CD14-positive monocyte (primary cell): Measurements from ENCODE around the gene AMER3. TPM values are rescaled to one million over a fixed set of nuclear protein-coding genes. Genes with fewer than 3 reads are reported as not detected.
"Not testable (repeated sequence)": the region's sequence is repeated elsewhere in the genome, so short reads cannot be mapped to it uniquely, and the experiment has no call there.

Experiments used
- DNase-seq, 3 donors: peaks; one replicate each; pipeline ENCODE4 v3.0.0-alpha.2; 2011 to 2022
- H2AFZ ChIP-seq: 2 replicates; pipeline ENCODE4 v1.6.0; 2012; ENCODE audit warnings: mild to moderate bottlenecking, low read depth, low read length, inconsistent platforms; ENCODE audit not compliant: insufficient read depth, poor library complexity, severe bottlenecking
- H3K27ac ChIP-seq, 2 donors: 1 replicate in 1 of 2; 2 replicates in 1 of 2; pipeline ENCODE4 v1.5.1; 2012 to 2013; ENCODE audit warnings: low read length in 2 of 2, control low read depth in 1 of 2, inconsistent platforms in 1 of 2, low read depth in 1 of 2, mild to moderate bottlenecking in 1 of 2
- H3K27me3 ChIP-seq, 2 donors: one replicate each; pipeline versions ENCODE4 v1.6.0 to v1.6.1; 2011 to 2013; ENCODE audit warnings: low read length in 2 of 2; ENCODE audit not compliant: control insufficient read depth in 2 of 2, insufficient read depth in 2 of 2
- H3K36me3 ChIP-seq, 2 donors: replicated peaks in 1 of 2; 1 replicate in 1 of 2; 2 replicates in 1 of 2; pipeline versions ENCODE4 v1.5.1 to v1.6.1; 2012 to 2013; ENCODE audit warnings: low read length in 2 of 2, control low read depth in 1 of 2, inconsistent platforms in 1 of 2, mild to moderate bottlenecking in 1 of 2; ENCODE audit not compliant: insufficient read depth in 2 of 2, control insufficient read depth in 1 of 2
- H3K4me1 ChIP-seq, 2 donors: 1 replicate in 1 of 2; 2 replicates in 1 of 2; pipeline versions ENCODE4 v1.5.1 to v1.6.1; 2012 to 2013; ENCODE audit warnings: low read length in 2 of 2, control low read depth in 1 of 2, inconsistent platforms in 1 of 2, mild to moderate bottlenecking in 1 of 2, moderate library complexity in 1 of 2; ENCODE audit not compliant: insufficient read depth in 2 of 2, control insufficient read depth in 1 of 2
- H3K4me2 ChIP-seq: replicated peaks from 2 replicates; pipeline ENCODE3; 2012; ENCODE audit warnings: low read length, moderate library complexity, mild to moderate bottlenecking; ENCODE audit not compliant: poor library complexity, severe bottlenecking; ENCODE audit errors: extremely low read depth
- H3K4me3 ChIP-seq, 3 experiments: fragments of 200-600 bp in 1 of 3; sonication (generic) in 1 of 3; replicated peaks in 1 of 3; 1 replicate in 2 of 3; 2 replicates in 1 of 3; pipeline ENCODE4 v1.5.1; 2011 to 2013; ENCODE audit warnings: low read length in 3 of 3, mild to moderate bottlenecking in 3 of 3, control low read depth in 2 of 3, low read depth in 2 of 3, inconsistent platforms in 1 of 3, moderate library complexity in 1 of 3
- H3K79me2 ChIP-seq: 2 replicates; pipeline ENCODE4 v1.6.0; 2012; ENCODE audit warnings: mild to moderate bottlenecking, control low read depth, inconsistent platforms, low read length, moderate library complexity; ENCODE audit not compliant: insufficient read depth
- H3K9ac ChIP-seq: 2 replicates; pipeline ENCODE4 v1.6.0; 2017; ENCODE audit warnings: low read length, mild to moderate bottlenecking; ENCODE audit not compliant: insufficient read depth, poor library complexity, severe bottlenecking
- H3K9me3 ChIP-seq, 2 donors: replicated peaks in 1 of 2; 1 replicate in 1 of 2; 2 replicates in 1 of 2; pipeline versions ENCODE4 v1.5.1 to v1.6.1; 2012 to 2013; ENCODE audit warnings: low read length in 2 of 2, control low read depth in 1 of 2; ENCODE audit not compliant: control insufficient read depth in 1 of 2, insufficient read depth in 1 of 2
- H4K20me1 ChIP-seq: 2 replicates; pipeline ENCODE4 v1.6.0; 2012; ENCODE audit warnings: mild to moderate bottlenecking, low read length, control low read depth, moderate library complexity; ENCODE audit not compliant: insufficient read depth
- H3K27ac Mint-ChIP-seq, 7 donors: one replicate each; pipeline ENCODE4 v1.8.0; 2020; ENCODE audit warnings: mild to moderate bottlenecking in 7 of 7, mixed read lengths in 7 of 7, moderate library complexity in 6 of 7, inconsistent platforms in 2 of 7
- H3K27me3 Mint-ChIP-seq, 3 donors: one replicate each; pipeline ENCODE4 v1.8.0; 2021 to 2022; ENCODE audit warnings: low read depth in 3 of 3, mild to moderate bottlenecking in 3 of 3, mixed read lengths in 3 of 3, moderate library complexity in 3 of 3, inconsistent platforms in 1 of 3
- H3K36me3 Mint-ChIP-seq, 2 donors: one replicate each; pipeline ENCODE4 v1.8.0; 2020; ENCODE audit warnings: mixed read lengths in 2 of 2, inconsistent platforms in 1 of 2, mild to moderate bottlenecking in 1 of 2
- H3K4me1 Mint-ChIP-seq: one replicate; pipeline ENCODE4 v1.8.0; 2020; ENCODE audit warnings: mild to moderate bottlenecking, mixed read lengths
- H3K4me3 Mint-ChIP-seq, 2 donors: one replicate each; pipeline ENCODE4 v1.8.0; 2020; ENCODE audit warnings: mild to moderate bottlenecking in 2 of 2, mixed read lengths in 2 of 2, moderate library complexity in 1 of 2
- H3K9me3 Mint-ChIP-seq, 7 donors: one replicate each; pipeline ENCODE4 v1.8.0; 2020 to 2022; ENCODE audit warnings: mixed read lengths in 7 of 7, mild to moderate bottlenecking in 6 of 7, moderate library complexity in 6 of 7, inconsistent platforms in 2 of 7
- WGBS: methylation state at CpG from one replicate; pipeline ENCODE4 v1.1.5; 2013; ENCODE audit warnings: missing lambda C conversion rate; ENCODE audit not compliant: insufficient coverage; 5-methylcytosine and 5-hydroxymethylcytosine counted together
- intact Hi-C, 2 donors: fragments of 100-400 bp; cut with micrococcal nuclease; formaldehyde crosslinking; loops; one replicate each; pipeline versions ENCODE4 v1.15.0 to v1.15.1; 2023
- polyA plus RNA-seq, 3 donors: library from polyadenylated mRNA; depleted of rRNA in 1 of 3; unstranded in 2 of 3; stranded (reverse) in 1 of 3; fragments of 300-500 nt in 2 of 3; fragments of >200 nt in 1 of 3; fragmentation: Illumina TruSeq in 2 of 3; gene quantifications; 1 replicate in 2 of 3; 2 replicates in 1 of 3; pipeline ENCODE4 v1.2.3, GENCODE V29; 2012 to 2021
- TF ChIP-seq, protein P1 (sequence below): fragments of 200-600 bp; IDR thresholded peaks from one replicate; pipeline ENCODE4 v1.8.0; 2022; ENCODE audit warnings: antibody characterized with exemption, mild to moderate bottlenecking

The AMER3 gene
- polyA plus RNA-seq, 3 donors, result not detected

- Mint-ChIP-seq H3K4me3 (peak within 1 kb of the TSS in 1 of 2 donors; percentile 43), H3K27ac (peak within 1 kb of the TSS in 3 of 7 donors; percentile 30 to 50 (median 43)), H3K4me1 (peaks cover 16% of the 10 kb centered on the region), H3K27me3 (peaks cover 18 to 26% (median 23%) of the 10 kb centered on the region in 3 donors), H3K9me3 (peaks cover 0 to 5% (median 2%) of the 10 kb centered on the region in 7 donors), H3K36me3 (no peaks in the 10 kb centered on the region)
- Histone ChIP-seq H3K27ac (no peak within 1 kb of the TSS), H3K9ac (no peak within 1 kb of the TSS), H3K27me3 (peaks cover 4 to 19% of the 10 kb centered on the region in 2 donors), H3K9me3 (no peaks in the 10 kb centered on the region), H3K79me2 (no peaks in the 10 kb centered on the region), H3K36me3 (no peaks in the 10 kb centered on the region), H4K20me1 (no peaks in the 10 kb centered on the region), H2AFZ (peak within 1 kb of the TSS; percentile 87), H3K4me2 (peak within 1 kb of the TSS; percentile 90), H3K4me3 (peak within 1 kb of the TSS in 1 of 3 experiments; percentile 77), H3K4me1 (peaks cover 18 to 19% of the 10 kb centered on the region in 2 donors)
- DNase-seq, result no peak
- intact Hi-C loops, result no loop called here
- TF ChIP-seq, protein P1, sequence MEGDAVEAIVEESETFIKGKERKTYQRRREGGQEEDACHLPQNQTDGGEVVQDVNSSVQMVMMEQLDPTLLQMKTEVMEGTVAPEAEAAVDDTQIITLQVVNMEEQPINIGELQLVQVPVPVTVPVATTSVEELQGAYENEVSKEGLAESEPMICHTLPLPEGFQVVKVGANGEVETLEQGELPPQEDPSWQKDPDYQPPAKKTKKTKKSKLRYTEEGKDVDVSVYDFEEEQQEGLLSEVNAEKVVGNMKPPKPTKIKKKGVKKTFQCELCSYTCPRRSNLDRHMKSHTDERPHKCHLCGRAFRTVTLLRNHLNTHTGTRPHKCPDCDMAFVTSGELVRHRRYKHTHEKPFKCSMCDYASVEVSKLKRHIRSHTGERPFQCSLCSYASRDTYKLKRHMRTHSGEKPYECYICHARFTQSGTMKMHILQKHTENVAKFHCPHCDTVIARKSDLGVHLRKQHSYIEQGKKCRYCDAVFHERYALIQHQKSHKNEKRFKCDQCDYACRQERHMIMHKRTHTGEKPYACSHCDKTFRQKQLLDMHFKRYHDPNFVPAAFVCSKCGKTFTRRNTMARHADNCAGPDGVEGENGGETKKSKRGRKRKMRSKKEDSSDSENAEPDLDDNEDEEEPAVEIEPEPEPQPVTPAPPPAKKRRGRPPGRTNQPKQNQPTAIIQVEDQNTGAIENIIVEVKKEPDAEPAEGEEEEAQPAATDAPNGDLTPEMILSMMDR, result no peak
- WGBS, result 79% methylated on average over 8 of the region's 8 CpGs
Measured at GRCh38 chr2:130728549-130729316, 26.6 kb upstream of the AMER3 start, which contains the start of gene GPR148. Gene GPR148 (plus strand): TSS chr2:130729070. CDS start chr2:130729152, 82 bp downstream.

DNA sequence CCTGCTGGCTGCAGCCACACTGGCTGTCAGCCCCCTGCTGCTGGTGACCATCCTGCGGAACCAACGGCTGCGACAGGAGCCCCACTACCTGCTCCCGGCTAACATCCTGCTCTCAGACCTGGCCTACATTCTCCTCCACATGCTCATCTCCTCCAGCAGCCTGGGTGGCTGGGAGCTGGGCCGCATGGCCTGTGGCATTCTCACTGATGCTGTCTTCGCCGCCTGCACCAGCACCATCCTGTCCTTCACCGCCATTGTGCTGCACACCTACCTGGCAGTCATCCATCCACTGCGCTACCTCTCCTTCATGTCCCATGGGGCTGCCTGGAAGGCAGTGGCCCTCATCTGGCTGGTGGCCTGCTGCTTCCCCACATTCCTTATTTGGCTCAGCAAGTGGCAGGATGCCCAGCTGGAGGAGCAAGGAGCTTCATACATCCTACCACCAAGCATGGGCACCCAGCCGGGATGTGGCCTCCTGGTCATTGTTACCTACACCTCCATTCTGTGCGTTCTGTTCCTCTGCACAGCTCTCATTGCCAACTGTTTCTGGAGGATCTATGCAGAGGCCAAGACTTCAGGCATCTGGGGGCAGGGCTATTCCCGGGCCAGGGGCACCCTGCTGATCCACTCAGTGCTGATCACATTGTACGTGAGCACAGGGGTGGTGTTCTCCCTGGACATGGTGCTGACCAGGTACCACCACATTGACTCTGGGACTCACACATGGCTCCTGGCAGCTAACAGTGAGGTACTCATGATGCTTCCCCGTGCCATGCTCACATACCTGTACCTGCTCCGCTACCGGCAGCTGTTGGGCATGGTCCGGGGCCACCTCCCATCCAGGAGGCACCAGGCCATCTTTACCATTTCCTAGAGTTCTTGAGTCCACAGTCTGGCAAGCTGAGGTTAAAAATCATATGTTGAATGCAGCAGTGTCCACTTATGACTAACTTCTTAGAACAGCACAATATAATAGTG lies 25.7 kb upstream of the AMER3 start:
- 97% methylated on average over 14 of the region's 17 CpGs for WGBS
- no peak overlapping the region for H3K4me3 ChIP-seq
- no peak for DNase-seq
- H3K27ac Mint-ChIP-seq, result peak overlapping the region in 1 of 7 donors; percentile 50
- peaks cover 18 to 32% (median 23%) of the 10 kb centered on the region in 3 donors for H3K27me3 Mint-ChIP-seq
- H3K4me1 Mint-ChIP-seq, result peaks cover 16% of the 10 kb centered on the region
- peaks cover 18 to 19% of the 10 kb centered on the region in 2 donors for H3K4me1 ChIP-seq
- no peak overlapping the region for H3K9ac ChIP-seq
- H2AFZ ChIP-seq, result no peak overlapping the region
- H3K9me3 Mint-ChIP-seq, result peaks cover 0 to 5% (median 2%) of the 10 kb centered on the region in 7 donors
- no peaks in the 10 kb centered on the region for H4K20me1 ChIP-seq
- no peaks in the 10 kb centered on the region for H3K9me3 ChIP-seq
- no peaks in the 10 kb centered on the region for H3K79me2 ChIP-seq
- H3K27me3 ChIP-seq, result peaks cover 4 to 19% of the 10 kb centered on the region in 2 donors
- H3K36me3 Mint-ChIP-seq, result no peaks in the 10 kb centered on the region
- TF ChIP-seq, protein P1, result no peak
- intact Hi-C loops, result no loop called here
- H3K36me3 ChIP-seq, result no peaks in the 10 kb centered on the region
- H3K27ac ChIP-seq, result no peak overlapping the region
- no peak overlapping the region for H3K4me3 Mint-ChIP-seq
- H3K4me2 ChIP-seq, result no peak overlapping the region

GRCh38 chr2:130732257-130732656 lies 23.1 kb upstream of the AMER3 start:
- H3K4me1 Mint-ChIP-seq, H3K9me3 ChIP-seq, H3K27ac Mint-ChIP-seq, H2AFZ ChIP-seq, H3K27me3 ChIP-seq, H3K27ac ChIP-seq, H3K36me3 Mint-ChIP-seq, H4K20me1 ChIP-seq, H3K4me1 ChIP-seq, intact Hi-C loops, DNase-seq, H3K36me3 ChIP-seq, H3K4me3 Mint-ChIP-seq, H3K4me3 ChIP-seq, H3K79me2 ChIP-seq, H3K4me2 ChIP-seq, H3K9ac ChIP-seq: not testable (repeated sequence)
- WGBS, result 90% methylated on average over 8 of the region's 11 CpGs
- Mint-ChIP-seq H3K27me3 (peaks cover 10 to 25% (median 15%) of the 10 kb centered on the region in 3 donors), H3K9me3 (peaks cover 0 to 10% (median 2%) of the 10 kb centered on the region in 7 donors)
